G401.6 (cell line): ENCODE results near the gene PLAAT3.
"Not testable (repeated sequence)": the region's sequence is repeated elsewhere in the genome, so short reads cannot be mapped to it uniquely, and the experiment has no call there.

Experiments
- FAIRE-seq: peaks from 2 replicates; lab custom pipeline; 2012; peaks lifted over from hg19 to GRCh38; lab: Jason Lieb, UNC

PLAAT3 gene

GRCh38 chr11:63614136-63614671 lies at the start of gene PLAAT3:
PLAAT3 (minus strand) TSS chr11:63614433; CDS start chr11:63614014, 419 bp downstream.
- FAIRE-seq: no peak

- no peak for FAIRE-seq
These were observed 49.6 kb upstream of the PLAAT3 start for GRCh38 chr11:63663809-63664208.

- no peak for FAIRE-seq
These were observed 46.7 kb upstream of the PLAAT3 start for GRCh38 chr11:63660972-63661371.

- no peak for FAIRE-seq
These were observed 38.4 kb upstream of the PLAAT3 start for GRCh38 chr11:63652671-63653070.

- FAIRE-seq: no peak
These were observed 29.0 kb upstream of the PLAAT3 start for GRCh38 chr11:63643205-63643604.

- FAIRE-seq: no peak
These were observed 27.5 kb upstream of the PLAAT3 start for GRCh38 chr11:63641727-63642126.

- peak; percentile 82 for FAIRE-seq
These were observed 25.1 kb upstream of the PLAAT3 start for GRCh38 chr11:63639199-63639832.

- FAIRE-seq: not testable (repeated sequence)
These were observed 24.2 kb upstream of the PLAAT3 start for GRCh38 chr11:63638436-63638835.

- peak; percentile 88 for FAIRE-seq
These were observed 21.7 kb upstream of the PLAAT3 start for GRCh38 chr11:63635762-63636465.

GRCh38 chr11:63629426-63629825 lies 15.2 kb upstream of the PLAAT3 start:
- FAIRE-seq: no peak

GRCh38 chr11:63623513-63624140 lies 9.4 kb upstream of the PLAAT3 start:
- no peak for FAIRE-seq

- FAIRE-seq: no peak
These were observed 8.1 kb upstream of the PLAAT3 start for GRCh38 chr11:63622323-63622722.

- no peak for FAIRE-seq
These were observed 6.8 kb upstream of the PLAAT3 start for GRCh38 chr11:63621071-63621470.

- no peak for FAIRE-seq
These were observed 5.7 kb upstream of the PLAAT3 start for GRCh38 chr11:63619967-63620366.

GRCh38 chr11:63617686-63618085 lies 3.5 kb upstream of the PLAAT3 start:
- FAIRE-seq: not testable (repeated sequence)

- FAIRE-seq: no peak
These were observed 2.7 kb upstream of the PLAAT3 start for GRCh38 chr11:63616953-63617352.

- no peak for FAIRE-seq
These were observed 607 bp downstream of the PLAAT3 start for GRCh38 chr11:63613517-63614135.

GRCh38 chr11:63612181-63612580 lies 2.1 kb downstream of the PLAAT3 start:
- no peak for FAIRE-seq

GRCh38 chr11:63611395-63611747 lies 2.9 kb downstream of the PLAAT3 start:
- FAIRE-seq: no peak

GRCh38 chr11:63610604-63611394 lies 3.4 kb downstream of the PLAAT3 start:
- no peak for FAIRE-seq

GRCh38 chr11:63609971-63610580 lies 4.2 kb downstream of the PLAAT3 start:
- no peak for FAIRE-seq

GRCh38 chr11:63609536-63609935 lies 4.7 kb downstream of the PLAAT3 start:
- no peak for FAIRE-seq
